GM19438 (cell line): ENCODE data around the gene CASP10.
"Not testable (repeated sequence)": the region's sequence is repeated elsewhere in the genome, so short reads cannot be mapped to it uniquely, and the experiment has no call there.

ENCODE experiments used
- ATAC-seq: cut with Tn5 transposase; IDR thresholded peaks from one replicate; pipeline ENCODE4 v1.9.1; 2021; ENCODE audit warnings: low read depth; ENCODE audit not compliant: unreplicated experiment

Gene CASP10

GRCh38 chr2:201182650-201183364, at the start of gene CASP10:
TSS of gene CASP10 (plus strand) at chr2:201183141. CDS start at chr2:201185778, 2,637 bp downstream.
- peak; percentile 87 for ATAC-seq

- no peak for ATAC-seq
Measured at GRCh38 chr2:201135386-201135785, 47.6 kb upstream of the CASP10 start.

GRCh38 chr2:201136889-201137321, 46.0 kb upstream of the CASP10 start:
- ATAC-seq = no peak

- no peak for ATAC-seq
Measured at GRCh38 chr2:201137505-201138400, 45.2 kb upstream of the CASP10 start.

- ATAC-seq = no peak
Measured at GRCh38 chr2:201138401-201138970, 44.5 kb upstream of the CASP10 start.

GRCh38 chr2:201138986-201139781, 43.8 kb upstream of the CASP10 start:
- not testable (repeated sequence) for ATAC-seq

GRCh38 chr2:201139836-201140604, 42.9 kb upstream of the CASP10 start:
- no peak for ATAC-seq

- ATAC-seq = no peak
Measured at GRCh38 chr2:201144101-201145051, 38.6 kb upstream of the CASP10 start.

- no peak for ATAC-seq
Measured at GRCh38 chr2:201148434-201148990, 34.4 kb upstream of the CASP10 start.

- ATAC-seq = no peak
Measured at GRCh38 chr2:201149064-201149820, 33.7 kb upstream of the CASP10 start.

- ATAC-seq = not testable (repeated sequence)
Measured at GRCh38 chr2:201149821-201150165, 33.1 kb upstream of the CASP10 start.

GRCh38 chr2:201150454-201151020, 32.4 kb upstream of the CASP10 start:
- no peak for ATAC-seq

- peak; percentile 73 for ATAC-seq
Measured at GRCh38 chr2:201151127-201151981, 31.6 kb upstream of the CASP10 start.

GRCh38 chr2:201152517-201152916, 30.4 kb upstream of the CASP10 start:
- no peak for ATAC-seq

GRCh38 chr2:201152999-201153815, 29.7 kb upstream of the CASP10 start:
- ATAC-seq = no peak
